Measurements from ENCODE around the gene DAND5.

GRCh38 chr19:12987781-12988180, 18.4 kb downstream of the DAND5 start:
- no peak for TF ChIP-seq ELF1 (tag; IDR thresholded peaks at IDR 0.05)
- no peak for TF ChIP-seq PHTF2 (CRISPR knock-in tag; IDR thresholded peaks at IDR 0.05)
- TF ChIP-seq ZNF280A (IDR thresholded peaks at IDR 0.05; ENCODE audit: low read depth, partially characterized antibody) = no peak
- no peak for TF ChIP-seq USF1 (CRISPR knock-in tag; IDR thresholded peaks at IDR 0.05)
- no peak for TF ChIP-seq ZNF174 (CRISPR knock-in tag; IDR thresholded peaks at IDR 0.05)
- no peak for TF ChIP-seq ZBTB1 (CRISPR knock-in tag; IDR thresholded peaks at IDR 0.05; ENCODE audit: borderline replicate concordance, low read depth)
- no peak for TF ChIP-seq EP300 (IDR thresholded peaks at IDR 0.05; ENCODE audit: low read length)
- no peak for TF ChIP-seq YY1 (IDR thresholded peaks at IDR 0.05; ENCODE audit: borderline replicate concordance in 1 of 3, control insufficient read depth in 1 of 3, extremely low read depth in 1 of 3, insufficient read depth in 3 of 3, insufficient read length in 1 of 3, insufficient replicate concordance in 2 of 3, low read depth in 1 of 3, low read length in 2 of 3)
- TF ChIP-seq FOSL1 (tag; conservative IDR thresholded peaks at IDR 0.05) = no peak
- no peak for TF ChIP-seq SP2 (IDR thresholded peaks at IDR 0.05; ENCODE audit: extremely low read depth, low read depth, low read length, poor library complexity, severe bottlenecking)
- no peak for TF ChIP-seq ADNP (tag; IDR thresholded peaks at IDR 0.05)
- TF ChIP-seq TAF15 (IDR thresholded peaks at IDR 0.05; ENCODE audit: low read depth, low read length) = no peak
- no peak for TF ChIP-seq GABPA (tag; conservative IDR thresholded peaks at IDR 0.05; ENCODE audit: low read depth)

All from K562 (cell line).